Measurements from ENCODE around the gene MYO1H.

Gene MYO1H

DNA sequence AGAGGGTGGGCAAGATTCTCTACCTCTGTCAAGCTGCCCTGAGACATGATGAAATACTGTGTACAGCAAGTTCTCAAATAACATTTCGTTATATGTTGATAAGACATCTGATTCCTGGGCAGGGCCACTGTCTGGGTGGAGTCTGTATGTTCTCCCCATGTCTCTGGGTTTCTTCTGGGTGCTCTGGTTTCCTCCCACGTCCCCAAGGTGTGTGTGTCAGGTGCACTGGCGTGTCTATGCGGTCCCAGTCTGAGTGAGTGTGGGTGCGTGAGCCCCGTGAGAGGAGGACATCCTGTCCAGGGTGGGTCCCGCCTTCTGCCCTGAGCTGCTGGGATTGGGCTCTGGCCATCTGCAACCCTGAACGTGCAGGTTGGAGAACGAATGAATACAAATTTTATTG lies 99.8 kb downstream of the MYO1H start:
- no peak for DNase-seq (ENCODE audit: extremely low read depth in 1 of 2, low read depth in 1 of 2)

DNA sequence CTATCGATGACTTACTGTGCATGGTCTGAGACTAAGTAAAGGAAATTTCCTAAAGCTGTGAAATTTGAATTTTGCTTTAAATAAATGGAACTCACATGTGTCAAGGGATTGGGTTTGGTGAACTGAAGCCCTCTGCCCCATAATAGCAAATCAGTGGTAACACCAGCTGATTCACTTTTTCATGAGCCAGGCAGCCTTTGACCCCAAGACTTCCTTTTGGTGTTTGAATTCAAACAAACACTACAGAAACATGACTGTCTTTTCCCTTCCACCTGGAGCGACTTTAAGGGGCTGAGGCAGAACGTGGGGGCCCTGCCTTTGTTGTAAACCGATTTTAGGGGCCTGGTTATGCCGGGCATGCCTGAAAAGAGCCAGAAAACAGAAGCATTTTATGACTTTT lies 100.6 kb downstream of the MYO1H start:
- no peak for DNase-seq (ENCODE audit: extremely low read depth in 1 of 2, low read depth in 1 of 2)

DNA sequence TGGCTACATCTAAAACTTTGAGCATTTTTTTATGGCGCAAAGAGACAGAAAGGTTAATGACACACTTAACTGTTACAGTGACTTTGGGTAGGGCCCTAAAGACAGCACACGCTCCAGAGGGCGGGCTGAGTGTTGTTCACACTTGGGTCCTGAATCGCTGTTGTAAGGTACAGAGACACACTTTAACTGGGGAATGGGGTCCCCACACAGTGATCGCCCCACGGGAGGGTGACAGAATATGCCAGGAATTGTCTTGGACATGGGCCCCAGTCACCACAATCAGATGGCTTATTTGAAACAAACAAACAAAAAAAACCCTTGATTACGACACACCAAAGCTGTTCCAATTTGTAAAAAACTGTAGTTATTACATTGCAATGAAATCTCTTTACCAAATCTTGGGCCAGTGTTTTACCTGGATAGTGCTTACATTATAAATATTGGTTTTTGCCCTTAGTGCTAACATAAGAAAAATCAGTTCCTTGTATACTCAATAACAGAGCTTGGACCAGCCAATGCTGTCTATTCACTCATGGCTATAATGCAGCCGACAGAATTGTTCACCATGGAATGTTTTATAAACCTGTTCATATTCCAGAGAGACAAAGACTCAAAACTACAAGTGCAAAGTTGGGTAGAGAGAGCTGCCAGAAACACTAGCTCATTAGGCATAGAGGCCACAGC lies 101.1 kb downstream of the MYO1H start:
- no peak for DNase-seq (ENCODE audit: extremely low read depth in 1 of 2, low read depth in 1 of 2)

DNA sequence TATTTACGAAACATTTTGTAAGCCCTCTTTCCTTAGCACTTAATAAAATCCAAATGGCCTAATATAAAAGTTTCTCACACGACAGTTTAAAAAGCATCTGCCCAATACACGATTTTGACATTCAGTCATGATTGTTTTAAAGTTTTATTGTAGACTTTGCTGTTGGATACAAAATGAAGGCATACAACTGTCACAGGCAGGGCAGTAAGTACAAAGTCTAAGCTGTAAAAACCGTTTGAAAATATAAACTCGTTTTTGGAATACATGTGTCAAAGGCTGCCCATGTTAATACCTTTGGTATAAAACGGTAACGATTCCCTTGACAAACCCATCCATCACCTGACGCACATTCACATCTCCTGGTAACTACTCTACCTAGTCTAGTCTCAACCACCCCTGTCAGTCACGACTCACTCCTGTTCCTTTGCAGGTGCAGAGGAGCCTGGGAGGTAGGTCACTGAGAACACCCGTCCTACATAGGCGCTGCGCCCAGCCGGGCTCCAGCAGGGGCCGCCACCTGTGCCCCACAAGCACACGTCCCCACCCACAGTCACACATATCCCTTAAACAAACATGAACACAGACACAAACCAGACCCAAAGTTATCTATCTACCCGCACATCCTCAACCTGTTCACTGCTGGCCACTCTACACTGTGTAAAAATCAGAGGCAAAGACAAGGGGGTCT lies 102.3 kb downstream of the MYO1H start:
- DNase-seq (ENCODE audit: extremely low read depth in 1 of 2, low read depth in 1 of 2): no peak

DNA sequence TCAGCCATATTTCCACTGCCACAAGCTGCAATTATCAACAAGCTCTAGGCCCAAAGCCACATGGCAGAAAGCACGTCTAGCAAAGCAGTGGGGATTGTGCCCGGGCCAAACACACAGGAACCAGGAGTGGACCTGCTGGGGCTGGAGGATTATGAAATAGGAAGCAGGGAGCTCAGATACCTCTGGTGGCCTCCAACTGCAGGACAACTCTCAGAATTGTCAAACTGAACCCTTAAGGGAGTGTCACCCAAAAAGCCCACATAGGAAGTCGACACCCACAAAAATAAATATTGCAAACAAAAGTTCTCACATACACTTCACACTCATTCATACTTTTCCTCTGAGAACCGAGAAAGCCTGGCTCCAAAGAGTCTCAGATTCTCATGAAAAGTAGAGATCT lies 103.3 kb downstream of the MYO1H start:
- no peak for DNase-seq (ENCODE audit: extremely low read depth in 1 of 2, low read depth in 1 of 2)

DNA sequence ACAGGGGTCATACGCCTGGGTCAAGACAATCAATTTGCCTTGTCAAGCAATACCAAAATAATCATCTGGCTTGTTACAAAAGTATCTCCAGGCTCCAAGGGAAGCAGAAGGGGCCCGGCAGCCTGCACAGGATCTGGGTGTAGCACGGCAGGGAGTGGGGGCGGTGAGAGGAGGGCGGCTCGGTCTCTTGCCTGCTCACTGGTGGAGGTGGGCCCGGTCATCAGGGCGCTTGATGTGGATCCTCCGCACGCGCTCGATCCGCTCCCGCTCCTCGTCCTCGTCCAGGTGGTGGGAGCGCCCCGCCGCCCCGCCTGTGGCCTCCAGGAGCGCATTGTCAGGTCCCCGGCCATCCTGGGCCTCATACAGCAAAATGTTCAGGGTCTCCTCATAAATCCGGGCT lies 103.7 kb downstream of the MYO1H start:
- no peak for DNase-seq (ENCODE audit: extremely low read depth in 1 of 2, low read depth in 1 of 2)

DNA sequence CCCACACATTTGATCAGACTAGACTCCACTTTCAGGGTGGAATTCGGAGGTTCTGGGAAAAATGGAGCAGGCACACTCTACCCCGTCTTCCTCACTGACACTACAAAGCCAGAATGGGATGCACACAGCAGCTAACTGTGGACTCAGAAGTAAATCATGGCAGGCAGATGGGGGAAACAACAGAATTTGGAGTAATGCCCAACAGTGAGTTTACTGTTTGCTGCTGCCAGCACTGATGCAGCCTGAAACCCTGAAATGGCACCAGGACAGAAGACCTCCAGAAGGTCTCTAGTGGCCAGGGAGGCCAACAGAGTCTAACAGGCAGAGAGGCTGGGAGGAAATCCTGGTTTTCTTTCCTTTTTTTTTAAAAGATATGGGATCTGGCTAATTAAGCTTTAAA lies 104.8 kb downstream of the MYO1H start:
- no peak for DNase-seq (ENCODE audit: extremely low read depth in 1 of 2, low read depth in 1 of 2)

DNA sequence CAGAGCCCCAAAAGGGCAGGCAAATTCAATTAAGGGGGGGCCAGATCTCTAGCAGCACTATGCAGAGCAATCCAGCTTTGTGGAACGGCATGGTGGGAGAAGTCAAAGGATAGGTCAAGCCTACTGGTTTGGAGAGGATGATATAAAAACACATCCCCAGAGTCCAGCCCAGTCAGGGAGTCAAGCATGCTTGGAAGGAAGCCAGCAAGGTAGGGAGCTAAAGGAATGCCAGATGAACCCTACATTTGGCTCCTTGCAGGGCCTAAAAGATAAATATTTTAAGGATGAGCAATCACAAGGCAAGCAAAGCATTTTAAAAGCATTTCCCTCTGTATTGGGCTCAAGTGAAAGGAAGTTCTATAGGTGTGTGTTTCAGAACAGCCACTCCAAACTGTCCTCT lies 108.0 kb downstream of the MYO1H start:
- DNase-seq (ENCODE audit: extremely low read depth in 1 of 2, low read depth in 1 of 2): no peak

DNA sequence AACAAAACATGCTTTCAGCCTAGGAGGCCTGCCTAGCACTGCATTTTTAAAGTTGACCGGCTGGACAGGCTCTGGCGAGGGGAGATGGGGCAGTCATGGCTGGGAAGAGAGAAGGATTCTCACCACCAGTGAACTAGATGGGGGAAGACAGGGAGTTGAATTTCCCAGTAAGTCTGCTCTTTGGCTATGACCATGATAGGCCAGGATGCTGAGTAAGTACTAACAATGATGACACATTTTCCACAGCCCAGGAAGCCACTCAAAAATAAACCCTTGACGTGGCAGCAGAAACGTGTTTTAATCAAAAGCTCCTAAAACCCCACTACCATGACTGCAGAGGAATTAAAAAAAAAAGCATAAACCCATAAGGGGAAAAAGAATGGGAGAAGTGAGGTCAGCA lies 110.4 kb downstream of the MYO1H start:
- no peak for DNase-seq (ENCODE audit: extremely low read depth in 1 of 2, low read depth in 1 of 2)

DNA sequence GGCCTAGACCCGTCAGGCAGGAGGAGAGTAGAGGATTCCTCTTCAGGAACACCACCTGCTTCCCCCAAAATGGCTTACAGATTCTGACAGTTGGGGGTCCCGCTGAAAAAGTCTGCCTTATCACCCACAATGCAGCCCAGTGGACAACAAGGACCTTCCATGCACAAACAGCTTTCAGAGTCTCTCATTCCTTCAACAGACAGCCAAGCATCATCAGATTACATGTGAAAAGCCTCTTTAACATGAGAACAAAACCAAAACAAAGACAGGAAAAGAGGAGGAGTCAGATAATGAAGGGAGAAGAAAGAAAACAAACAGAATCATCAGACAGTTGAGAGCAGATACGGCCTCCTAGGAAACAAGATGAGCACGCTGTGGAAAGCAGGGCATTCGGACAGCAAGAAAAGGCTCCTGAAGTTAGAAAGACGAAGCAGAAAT lies 111.1 kb downstream of the MYO1H start:
- DNase-seq (ENCODE audit: extremely low read depth in 1 of 2, low read depth in 1 of 2): no peak

DNA sequence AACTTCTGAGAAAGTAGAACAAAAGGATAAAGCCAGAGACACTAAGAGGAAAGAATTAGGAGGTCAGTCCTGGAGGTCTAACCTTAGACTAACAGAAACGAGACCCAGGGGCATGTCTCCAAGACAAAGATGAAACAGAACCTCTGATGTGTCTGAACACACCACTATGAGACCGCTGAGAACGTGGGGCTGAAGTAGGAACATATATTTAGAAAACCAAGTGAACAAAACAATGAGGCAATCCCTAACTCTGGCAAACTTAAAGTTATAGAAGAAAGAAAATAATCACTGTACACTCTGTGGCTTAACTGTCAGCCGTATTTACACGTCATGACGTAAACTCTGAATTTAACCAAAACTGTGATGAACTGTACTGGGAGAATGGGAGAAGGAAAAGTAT lies 111.5 kb downstream of the MYO1H start:
- no peak for DNase-seq (ENCODE audit: extremely low read depth in 1 of 2, low read depth in 1 of 2)

DNA sequence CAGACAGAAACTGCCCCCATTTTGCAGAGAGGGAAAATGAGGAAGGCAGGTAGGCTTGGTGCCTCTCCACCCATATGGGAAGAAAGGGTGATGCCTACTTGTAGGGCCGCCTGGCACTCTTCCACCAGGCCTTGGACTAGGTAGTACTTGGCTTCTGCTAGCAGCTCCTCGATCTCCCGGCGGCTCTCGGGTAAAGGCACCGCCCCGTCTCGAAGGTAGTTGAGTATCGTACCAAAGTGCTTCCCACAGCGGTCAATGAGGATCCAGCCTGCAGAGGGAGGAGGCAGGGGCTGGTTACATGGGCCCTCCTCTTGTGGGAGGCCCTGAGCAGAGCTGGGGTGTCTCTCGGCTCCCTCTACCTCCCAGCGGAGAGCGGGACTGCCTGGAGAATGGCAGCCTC lies 112.8 kb downstream of the MYO1H start:
- no peak for DNase-seq (ENCODE audit: extremely low read depth in 1 of 2, low read depth in 1 of 2)

DNA sequence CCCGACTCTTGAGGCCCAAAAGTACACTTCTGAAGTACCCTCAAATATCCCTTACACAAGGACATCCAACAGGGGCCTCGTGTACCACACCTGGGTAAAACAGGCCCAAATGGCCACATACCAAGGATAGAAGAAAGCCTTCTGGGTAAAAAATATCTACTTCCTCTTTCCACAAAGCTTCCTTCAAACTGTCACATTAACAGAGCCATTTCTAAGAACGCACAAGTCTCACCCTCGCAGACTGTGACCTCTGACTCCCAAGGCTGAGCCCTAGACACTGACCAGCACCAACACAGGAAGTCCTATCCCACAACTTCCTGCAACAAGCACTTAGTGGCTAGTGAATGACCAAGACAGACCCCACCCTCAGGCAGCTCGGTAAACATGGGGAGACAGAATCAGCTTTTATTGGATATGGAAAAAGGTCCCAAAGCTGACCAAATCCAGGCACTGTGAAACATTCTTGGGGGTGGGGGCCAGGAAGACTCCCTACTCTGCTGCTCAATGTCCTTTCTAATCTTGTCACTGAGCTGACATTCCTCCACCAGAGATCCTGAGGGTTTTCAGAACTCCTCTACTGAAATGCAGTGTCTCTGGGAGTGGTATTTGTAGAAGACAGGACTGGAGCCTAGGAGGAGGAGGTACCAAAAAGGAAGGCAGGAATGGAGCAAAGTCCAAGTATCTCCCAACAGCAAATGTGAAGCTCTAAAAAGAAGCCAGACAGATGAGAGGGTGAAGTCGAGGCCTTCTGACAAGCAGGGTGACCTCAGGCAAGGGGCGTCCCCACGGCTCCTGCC lies 113.5 kb downstream of the MYO1H start:
- no peak for DNase-seq (ENCODE audit: extremely low read depth in 1 of 2, low read depth in 1 of 2)

DNA sequence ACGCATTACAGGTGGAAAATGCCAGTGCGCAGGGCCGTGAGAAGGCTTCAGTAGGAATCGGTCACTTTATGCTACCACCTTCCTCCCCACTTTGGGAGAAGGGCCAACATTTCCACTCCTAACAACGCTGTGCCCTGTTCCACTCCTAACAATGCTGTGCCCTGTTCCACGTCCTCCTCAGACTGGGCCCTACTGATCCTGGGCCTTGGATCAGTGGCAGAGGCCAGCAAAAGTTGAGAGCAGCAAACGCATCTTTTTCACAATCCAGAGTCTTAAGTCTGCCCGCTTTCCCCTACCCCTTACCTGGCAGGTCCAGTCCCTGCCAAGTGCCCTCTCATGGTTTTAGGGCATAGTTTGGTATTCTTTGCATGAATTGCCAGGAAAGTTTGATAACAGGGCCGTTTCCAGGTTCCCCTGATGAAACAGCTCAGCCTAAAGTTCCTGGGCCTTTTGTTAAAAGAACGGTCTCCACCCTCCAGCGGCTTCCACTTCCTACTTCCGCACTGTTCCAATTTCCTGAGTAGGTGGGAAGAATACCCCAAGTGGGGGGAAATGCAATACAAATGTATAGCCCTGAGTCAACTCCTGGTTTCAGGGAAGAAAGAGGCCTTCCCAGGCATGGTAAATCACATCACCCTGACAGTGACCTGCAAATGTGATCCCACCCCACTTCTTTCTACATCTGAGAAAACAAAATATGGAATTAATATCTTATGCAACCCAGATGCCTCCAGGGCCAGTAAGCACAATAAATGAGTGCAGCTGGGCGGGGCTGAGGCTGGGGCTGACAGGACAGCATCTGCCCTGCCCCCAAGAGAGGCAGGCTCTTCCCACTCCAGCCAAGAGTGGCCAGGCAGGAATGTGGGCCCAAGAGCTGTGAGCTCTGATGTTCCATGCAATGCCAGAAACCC lies 114.4 kb downstream of the MYO1H start:
- DNase-seq (ENCODE audit: extremely low read depth in 1 of 2, low read depth in 1 of 2): no peak

DNA sequence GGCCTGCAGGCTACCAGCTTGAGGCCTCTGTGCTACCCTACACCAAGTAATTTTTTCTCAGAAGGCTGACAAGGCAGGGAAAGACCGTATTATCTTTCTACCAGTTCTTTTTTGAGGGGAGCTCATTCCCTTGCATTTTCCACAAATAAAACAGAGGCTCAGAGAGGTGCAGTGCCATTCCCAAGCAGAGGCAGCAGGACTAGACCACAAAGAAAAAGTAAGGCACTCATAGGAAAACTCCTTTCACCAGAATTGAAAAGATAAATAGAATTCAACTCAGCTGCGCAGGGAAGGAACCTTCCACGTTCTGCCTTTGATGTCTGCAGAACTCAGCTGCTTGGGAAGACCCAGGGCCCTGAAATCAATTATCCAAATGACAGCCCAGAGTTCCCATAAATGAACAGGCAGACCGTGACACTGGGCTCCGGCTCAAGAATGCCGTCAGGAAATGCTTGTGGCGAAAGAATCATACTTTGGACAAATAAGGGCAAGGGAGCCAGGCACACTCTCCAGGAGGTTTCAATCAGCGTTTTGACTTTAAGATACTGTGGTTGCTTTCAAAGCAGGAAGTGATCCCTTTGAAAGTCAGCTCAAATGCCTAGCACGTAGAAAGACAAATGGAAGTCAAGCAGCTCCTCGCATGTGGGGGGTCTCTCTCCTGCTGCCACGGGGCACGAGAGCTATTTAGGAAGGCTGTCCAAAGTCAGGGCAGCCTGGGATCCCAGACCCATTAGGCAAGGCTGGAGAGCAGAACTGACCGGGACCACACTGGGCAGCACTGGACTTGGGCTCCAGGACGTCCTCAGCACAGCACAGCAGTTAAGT lies 115.4 kb downstream of the MYO1H start:
- no peak for DNase-seq (ENCODE audit: extremely low read depth in 1 of 2, low read depth in 1 of 2)

DNA sequence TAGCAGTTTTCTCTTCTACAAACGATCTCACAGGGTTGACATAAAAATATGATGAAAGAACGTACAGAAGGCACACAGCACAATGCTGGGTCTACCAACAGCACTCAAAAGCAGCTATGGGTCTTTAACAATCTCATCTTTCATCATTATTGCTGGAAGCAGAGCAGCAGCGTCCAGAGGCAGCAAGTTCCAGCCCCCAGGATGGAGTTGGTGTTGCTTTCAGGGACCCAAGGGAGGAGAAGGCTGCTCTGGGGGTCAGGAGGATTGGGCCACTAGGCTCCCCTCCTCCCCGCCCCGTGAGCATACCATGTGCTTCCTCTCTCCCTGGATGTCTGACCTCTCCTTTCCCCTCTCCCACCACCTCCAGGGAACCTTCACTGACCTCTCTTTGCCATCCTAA lies 116.1 kb downstream of the MYO1H start:
- no peak for DNase-seq (ENCODE audit: extremely low read depth in 1 of 2, low read depth in 1 of 2)

DNA sequence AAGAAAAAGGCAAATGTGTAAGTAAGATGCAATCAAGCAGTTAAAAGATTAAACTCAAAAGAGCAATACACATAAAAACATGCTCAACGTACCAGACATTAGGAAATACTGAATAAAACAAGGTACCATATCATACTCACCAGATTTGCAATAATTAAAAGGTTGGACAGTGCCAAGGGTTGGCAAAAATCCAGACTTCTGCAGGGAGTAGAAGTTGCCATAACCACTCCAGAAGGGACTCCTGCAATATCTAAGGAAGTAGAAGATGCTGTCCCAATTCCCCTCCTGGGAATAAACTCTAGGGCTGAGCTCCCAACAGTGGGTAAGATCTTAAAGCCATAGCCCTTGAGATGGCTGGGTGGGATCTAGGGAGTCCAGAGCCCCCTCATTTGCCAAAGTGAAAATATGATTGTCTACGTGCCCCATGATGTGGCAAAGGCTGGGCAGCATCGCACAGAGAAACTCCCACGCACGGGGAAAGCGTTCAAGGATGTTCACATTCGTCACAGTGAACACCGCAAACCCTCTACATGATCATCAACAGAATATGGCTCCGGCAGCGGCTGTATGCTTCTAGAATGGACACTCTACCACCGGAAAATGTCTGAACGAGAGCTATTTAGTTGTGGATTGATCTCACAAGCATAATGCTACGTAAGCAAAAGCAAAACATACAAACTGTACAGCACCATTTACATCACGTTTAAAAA lies 117.1 kb downstream of the MYO1H start:
- no peak for DNase-seq (ENCODE audit: extremely low read depth in 1 of 2, low read depth in 1 of 2)

DNA sequence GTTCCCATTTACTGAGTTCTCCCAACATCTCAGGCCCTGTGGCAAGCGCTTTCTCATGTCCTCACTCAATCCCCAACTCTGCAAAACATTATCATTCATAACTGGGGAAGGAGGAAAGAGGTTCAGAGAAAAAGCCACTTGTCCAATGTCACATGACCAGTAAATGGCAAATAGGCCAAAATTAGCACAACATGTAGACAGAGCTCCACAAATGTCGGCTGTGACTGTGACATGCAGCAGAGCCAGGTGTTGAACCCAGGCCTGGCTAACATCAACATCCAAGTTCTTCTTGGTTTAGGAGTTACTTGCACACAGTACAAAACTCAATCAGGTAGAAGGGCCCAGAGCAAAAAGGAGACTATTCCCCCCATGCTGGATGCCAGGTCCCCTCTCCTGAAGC lies 118.6 kb downstream of the MYO1H start:
- no peak for DNase-seq (ENCODE audit: extremely low read depth in 1 of 2, low read depth in 1 of 2)

DNA sequence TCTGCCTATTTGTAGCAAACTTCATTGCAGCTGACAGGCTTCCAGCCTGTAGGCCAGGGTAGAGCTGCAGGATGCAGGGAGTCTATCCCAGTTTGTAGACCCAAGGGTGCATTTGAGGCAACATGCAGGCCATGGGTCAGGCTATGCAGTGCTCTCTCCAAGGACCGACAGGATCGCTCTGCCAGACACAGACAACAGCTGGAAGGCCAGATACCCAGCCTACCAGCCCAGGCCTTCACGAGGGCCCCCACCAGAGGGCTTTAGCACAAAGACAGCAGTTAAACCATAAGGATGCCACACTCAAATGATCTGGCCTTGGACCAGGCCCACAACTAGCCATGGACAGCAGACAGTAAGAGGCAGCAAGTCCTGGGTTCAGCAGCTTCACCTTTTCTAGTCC lies 119.1 kb downstream of the MYO1H start:
- DNase-seq (ENCODE audit: extremely low read depth in 1 of 2, low read depth in 1 of 2): no peak

Measured in stimulated activated CD8-positive, alpha-beta memory T cell treated with anti-CD3 and anti-CD28 coated beads, Interleukin-7, amount 100 ng/mL, for 48 hours (primary cell).